ENCODE results near the gene SKI.

DNA sequence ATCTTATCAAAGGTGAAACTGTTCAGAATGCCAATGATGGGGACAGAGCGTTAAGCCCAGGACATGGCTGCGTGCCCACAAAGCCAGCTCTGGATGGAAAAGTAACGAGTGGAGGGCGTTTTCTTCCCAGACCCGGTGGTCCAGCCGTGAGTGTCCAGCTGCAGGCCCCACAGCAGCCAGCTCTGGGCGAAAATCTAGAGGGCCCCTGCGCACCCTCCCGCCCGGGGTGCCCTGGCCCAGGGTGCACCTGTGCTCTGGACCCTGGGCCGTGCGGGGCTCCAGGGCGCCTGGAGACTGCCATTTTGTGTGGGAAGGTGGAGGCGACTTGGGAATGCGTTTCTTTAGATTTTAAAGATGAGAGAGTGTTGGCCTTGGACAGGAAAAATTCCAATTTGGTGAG is 58.8 kb downstream of the SKI start:
- TF ChIP-seq, protein P1, sequence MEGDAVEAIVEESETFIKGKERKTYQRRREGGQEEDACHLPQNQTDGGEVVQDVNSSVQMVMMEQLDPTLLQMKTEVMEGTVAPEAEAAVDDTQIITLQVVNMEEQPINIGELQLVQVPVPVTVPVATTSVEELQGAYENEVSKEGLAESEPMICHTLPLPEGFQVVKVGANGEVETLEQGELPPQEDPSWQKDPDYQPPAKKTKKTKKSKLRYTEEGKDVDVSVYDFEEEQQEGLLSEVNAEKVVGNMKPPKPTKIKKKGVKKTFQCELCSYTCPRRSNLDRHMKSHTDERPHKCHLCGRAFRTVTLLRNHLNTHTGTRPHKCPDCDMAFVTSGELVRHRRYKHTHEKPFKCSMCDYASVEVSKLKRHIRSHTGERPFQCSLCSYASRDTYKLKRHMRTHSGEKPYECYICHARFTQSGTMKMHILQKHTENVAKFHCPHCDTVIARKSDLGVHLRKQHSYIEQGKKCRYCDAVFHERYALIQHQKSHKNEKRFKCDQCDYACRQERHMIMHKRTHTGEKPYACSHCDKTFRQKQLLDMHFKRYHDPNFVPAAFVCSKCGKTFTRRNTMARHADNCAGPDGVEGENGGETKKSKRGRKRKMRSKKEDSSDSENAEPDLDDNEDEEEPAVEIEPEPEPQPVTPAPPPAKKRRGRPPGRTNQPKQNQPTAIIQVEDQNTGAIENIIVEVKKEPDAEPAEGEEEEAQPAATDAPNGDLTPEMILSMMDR (IDR thresholded peaks at IDR 0.05) = no peak
- no peak for TF ChIP-seq POLR2AphosphoS5 (IDR thresholded peaks at IDR 0.05)

Measured in breast epithelium (tissue), 3 donors.